ENCODE results near the gene KIF5C.

Gene KIF5C

DNA sequence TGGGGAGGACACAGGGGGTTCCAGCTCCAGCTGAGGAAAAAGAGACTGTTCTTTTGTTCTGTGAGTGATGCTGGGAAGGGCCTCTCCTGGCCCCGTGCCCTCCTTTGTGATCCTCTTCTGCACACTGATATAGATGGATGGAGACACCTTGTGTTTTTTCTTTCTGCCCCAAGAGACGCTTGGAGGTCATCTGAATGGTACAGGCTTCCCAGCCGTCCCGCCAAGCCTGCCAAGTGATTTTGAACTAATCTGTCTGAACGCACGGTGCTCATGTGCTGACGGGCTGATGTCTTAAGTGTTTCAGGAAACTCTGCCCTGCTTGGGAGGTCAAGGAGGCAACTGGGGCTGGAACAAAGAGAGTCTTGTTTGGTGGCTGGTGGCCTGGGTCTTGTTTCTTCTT, 57.5 kb downstream of the KIF5C start:
- TF ChIP-seq, protein P1, sequence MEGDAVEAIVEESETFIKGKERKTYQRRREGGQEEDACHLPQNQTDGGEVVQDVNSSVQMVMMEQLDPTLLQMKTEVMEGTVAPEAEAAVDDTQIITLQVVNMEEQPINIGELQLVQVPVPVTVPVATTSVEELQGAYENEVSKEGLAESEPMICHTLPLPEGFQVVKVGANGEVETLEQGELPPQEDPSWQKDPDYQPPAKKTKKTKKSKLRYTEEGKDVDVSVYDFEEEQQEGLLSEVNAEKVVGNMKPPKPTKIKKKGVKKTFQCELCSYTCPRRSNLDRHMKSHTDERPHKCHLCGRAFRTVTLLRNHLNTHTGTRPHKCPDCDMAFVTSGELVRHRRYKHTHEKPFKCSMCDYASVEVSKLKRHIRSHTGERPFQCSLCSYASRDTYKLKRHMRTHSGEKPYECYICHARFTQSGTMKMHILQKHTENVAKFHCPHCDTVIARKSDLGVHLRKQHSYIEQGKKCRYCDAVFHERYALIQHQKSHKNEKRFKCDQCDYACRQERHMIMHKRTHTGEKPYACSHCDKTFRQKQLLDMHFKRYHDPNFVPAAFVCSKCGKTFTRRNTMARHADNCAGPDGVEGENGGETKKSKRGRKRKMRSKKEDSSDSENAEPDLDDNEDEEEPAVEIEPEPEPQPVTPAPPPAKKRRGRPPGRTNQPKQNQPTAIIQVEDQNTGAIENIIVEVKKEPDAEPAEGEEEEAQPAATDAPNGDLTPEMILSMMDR (IDR thresholded peaks at IDR 0.05; ENCODE audit: low read depth, low read length), result no peak
- no peak for DNase-seq (ENCODE audit: extremely low read depth, low read depth)

DNA sequence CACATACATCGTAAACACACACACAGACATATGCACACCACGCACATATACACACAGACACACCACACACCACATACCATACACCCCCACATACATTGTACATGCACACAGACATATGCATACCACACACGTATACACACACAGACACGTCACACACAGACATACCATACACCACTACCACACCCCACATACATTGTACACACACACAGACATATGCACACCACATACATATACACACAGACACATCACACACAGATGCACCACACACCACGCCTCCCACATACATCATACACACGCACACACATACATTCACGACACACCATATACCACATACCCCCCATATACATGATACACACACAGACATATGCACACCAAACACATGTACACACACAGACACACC, 58.4 kb downstream of the KIF5C start:
- no peak for DNase-seq (ENCODE audit: extremely low read depth, low read depth)
- TF ChIP-seq, protein P1 (IDR thresholded peaks at IDR 0.05; ENCODE audit: low read depth, low read length), result no peak

DNA sequence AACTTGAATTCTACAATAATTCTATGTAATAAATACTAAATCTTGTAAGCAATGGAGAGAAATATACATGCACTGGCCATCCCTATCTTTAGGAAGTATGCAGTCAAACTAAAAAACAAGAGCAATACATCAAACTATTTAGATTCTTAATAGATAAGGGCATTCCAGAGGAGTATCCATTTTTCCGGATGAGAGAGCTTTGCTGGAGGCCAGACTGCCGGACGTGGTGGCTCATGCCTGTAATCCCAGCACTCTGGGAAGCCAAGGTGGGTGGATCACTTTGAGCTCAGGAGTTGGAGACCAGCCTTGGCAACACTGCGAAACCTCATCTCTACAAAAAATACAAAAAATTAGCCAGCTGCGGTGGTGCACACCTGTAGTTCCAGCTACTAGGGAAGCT, 60.8 kb downstream of the KIF5C start:
- TF ChIP-seq, protein P1 (IDR thresholded peaks at IDR 0.05; ENCODE audit: low read depth, low read length), result no peak
- DNase-seq (ENCODE audit: extremely low read depth, low read depth), result no peak

DNA sequence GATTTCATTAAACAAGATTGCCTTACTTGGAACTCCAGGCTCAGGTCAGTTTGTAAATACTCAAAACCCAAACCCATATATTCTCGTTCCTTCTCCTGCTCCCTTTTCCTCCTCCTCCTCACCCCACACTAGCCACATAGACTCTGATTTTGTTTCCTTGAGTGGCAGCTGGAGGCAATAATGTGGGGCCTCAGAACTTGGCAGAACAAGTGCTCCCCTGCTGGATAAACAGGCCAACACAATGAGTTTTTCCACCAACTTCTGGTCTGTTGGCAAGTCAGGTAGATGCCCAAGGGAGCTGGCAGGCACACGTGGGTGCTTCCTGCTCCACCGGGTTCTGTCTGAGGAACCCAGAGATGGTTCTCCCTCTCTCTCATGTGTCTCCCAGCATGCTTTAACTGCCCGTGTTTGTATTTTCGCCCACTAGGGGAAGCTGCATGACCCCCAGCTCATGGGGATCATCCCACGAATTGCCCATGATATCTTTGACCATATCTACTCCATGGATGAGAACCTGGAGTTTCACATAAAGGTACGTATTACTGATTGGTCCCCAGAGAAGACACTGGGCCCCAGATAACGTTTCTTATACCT, 61.9 kb downstream of the KIF5C start:
- TF ChIP-seq, protein P1 (IDR thresholded peaks at IDR 0.05; ENCODE audit: low read depth, low read length), result no peak; the same call in 1 of the 2 replicates
- no peak for DNase-seq (ENCODE audit: extremely low read depth, low read depth)

DNA sequence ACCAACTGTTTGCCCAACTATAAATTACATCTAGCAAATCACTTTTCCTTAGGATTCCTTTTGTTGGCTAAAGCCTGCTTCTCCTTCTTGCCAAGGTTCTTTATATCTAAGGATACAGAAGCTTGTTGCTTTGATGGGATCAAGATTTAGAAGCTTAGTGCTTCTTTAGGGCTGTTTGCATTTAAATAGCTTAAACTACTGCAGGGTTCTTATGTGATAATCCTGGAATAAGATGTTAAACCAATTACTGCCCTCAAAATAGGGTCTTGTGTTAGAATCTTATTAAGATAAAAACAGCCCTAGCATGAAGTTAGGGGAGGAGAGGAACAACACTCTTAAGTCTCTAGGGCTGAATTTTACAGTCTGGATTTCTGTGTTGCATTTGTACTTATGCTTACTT, 64.2 kb downstream of the KIF5C start:
- DNase-seq (ENCODE audit: extremely low read depth, low read depth), result no peak
- TF ChIP-seq, protein P1 (IDR thresholded peaks at IDR 0.05; ENCODE audit: low read depth, low read length), result no peak

DNA sequence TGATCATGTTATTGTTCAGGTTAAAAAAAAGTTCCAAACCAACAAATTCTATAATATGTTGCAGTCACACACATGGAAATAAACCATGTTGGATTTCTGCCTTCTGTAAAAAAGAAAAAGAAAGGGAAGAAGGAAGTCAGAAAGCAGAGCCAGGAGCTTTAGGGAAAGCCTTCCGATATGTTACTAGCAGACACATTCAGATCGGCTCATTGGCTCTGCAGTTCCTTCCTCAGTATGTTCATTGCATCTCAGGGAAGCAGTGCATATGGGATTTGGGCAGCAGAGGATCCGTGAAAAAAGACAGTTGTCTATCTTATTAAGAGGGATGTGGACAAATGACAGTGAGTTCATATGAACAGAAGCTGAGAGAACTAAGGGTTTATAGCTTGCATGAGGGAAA, 68.1 kb downstream of the KIF5C start:
- DNase-seq (ENCODE audit: extremely low read depth, low read depth), result no peak
- TF ChIP-seq, protein P1 (IDR thresholded peaks at IDR 0.05; ENCODE audit: low read depth, low read length), result no peak

DNA sequence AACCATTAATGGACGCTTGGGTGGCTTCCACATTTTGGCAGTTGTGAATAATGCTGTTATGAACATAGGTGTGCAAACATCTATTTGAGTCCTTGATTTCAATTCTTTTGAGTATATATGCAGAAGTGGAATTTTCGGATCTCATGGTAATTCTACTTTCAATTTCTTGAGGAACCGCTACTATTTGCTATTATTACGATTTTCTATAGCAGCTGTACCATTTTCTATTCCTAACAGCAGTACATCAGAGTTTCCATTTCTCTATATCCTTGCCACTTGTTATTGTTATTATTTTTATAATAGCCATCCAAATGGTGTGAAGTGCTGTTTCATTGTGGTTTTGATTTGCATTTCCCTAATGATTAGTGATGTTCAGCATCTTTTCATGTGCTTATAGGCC, 69.5 kb downstream of the KIF5C start:
- TF ChIP-seq, protein P1 (IDR thresholded peaks at IDR 0.05; ENCODE audit: low read depth, low read length), result no peak

More for the DNA sequence above, 69.5 kb downstream of the KIF5C start:
- no peak for DNase-seq (ENCODE audit: extremely low read depth, low read depth)

Measured in AG09319 (cell line).